HEK293T (cell line): ENCODE results near the gene ANO7.

Experiments
- CTCF ChIA-PET: fragments of 350-600 bp; formaldehyde crosslinking; extraction: SDS; loops from one replicate; lab custom pipeline; 2021; ENCODE audit warnings: antibody characterized with exemption, inconsistent platforms; lab: Yijun Ruan, JAX
- POLR2A ChIA-PET: fragments of 350-600 bp; formaldehyde crosslinking; extraction: SDS; loops from one replicate; lab custom pipeline; 2020; ENCODE audit warnings: antibody characterized with exemption, inconsistent platforms; lab: Yijun Ruan, JAX
- DNase-seq: peaks from one replicate; pipeline ENCODE4 v3.0.0; 2012; ENCODE audit warnings: mixed read lengths; ENCODE audit errors: extremely low spot score
- ARNT ChIP-seq: fragments of 450-650 bp; IDR thresholded peaks from 2 replicates; pipeline ENCODE4 v1.6.1; 2017; ENCODE audit warnings: mild to moderate bottlenecking
- BHLHE40 ChIP-seq: fragments of 450-650 bp; IDR thresholded peaks from 2 replicates; pipeline ENCODE4 v1.6.1; 2016; ENCODE audit warnings: mild to moderate bottlenecking, moderate library complexity, borderline replicate concordance
- CTBP1 ChIP-seq: fragments of 450-650 bp; IDR thresholded peaks from 2 replicates; pipeline ENCODE4 v1.6.1; 2016; ENCODE audit warnings: borderline replicate concordance
- ELF4 ChIP-seq: fragments of 450-650 bp; IDR thresholded peaks from 2 replicates; pipeline ENCODE4 v1.6.1; 2017; ENCODE audit warnings: antibody characterized with exemption
- FOXA1 ChIP-seq: fragments of 450-650 bp; IDR thresholded peaks from 2 replicates; pipeline ENCODE4 v1.6.1; 2016; ENCODE audit warnings: mild to moderate bottlenecking
- FOXK2 ChIP-seq: fragments of 450-650 bp; IDR thresholded peaks from 2 replicates; pipeline ENCODE4 v1.6.1; 2016; ENCODE audit warnings: mild to moderate bottlenecking
- FOXM1 ChIP-seq: fragments of 450-650 bp; IDR thresholded peaks from 2 replicates; pipeline ENCODE4 v1.6.1; 2017; ENCODE audit warnings: mild to moderate bottlenecking, borderline replicate concordance
- HDGF ChIP-seq: fragments of 450-650 bp; IDR thresholded peaks from 2 replicates; pipeline ENCODE4 v1.6.1; 2017; ENCODE audit warnings: antibody characterized with exemption, borderline replicate concordance
- L3MBTL2 ChIP-seq: fragments of 450-650 bp; conservative IDR thresholded peaks from 2 replicates; pipeline ENCODE4 v1.6.1; 2016; ENCODE audit warnings: mild to moderate bottlenecking
- LEF1 ChIP-seq: fragments of 450-650 bp; IDR thresholded peaks from 2 replicates; pipeline ENCODE4 v1.6.1; 2017; ENCODE audit warnings: mild to moderate bottlenecking, borderline replicate concordance
- NFRKB ChIP-seq: fragments of 450-650 bp; IDR thresholded peaks from 2 replicates; pipeline ENCODE4 v1.6.1; 2016; ENCODE audit warnings: mild to moderate bottlenecking, moderate library complexity
- SP1 ChIP-seq: fragments of 450-650 bp; IDR thresholded peaks from 2 replicates; pipeline ENCODE4 v1.6.1; 2017
- SUZ12 ChIP-seq: fragments of 450-650 bp; IDR thresholded peaks from 2 replicates; pipeline ENCODE4 v1.6.1; 2016; ENCODE audit warnings: mild to moderate bottlenecking
- TARDBP ChIP-seq: fragments of 450-650 bp; IDR thresholded peaks from 2 replicates; pipeline ENCODE4 v1.6.1; 2016
- ZNF384 ChIP-seq: fragments of 450-650 bp; IDR thresholded peaks from 2 replicates; pipeline ENCODE4 v1.6.1; 2016
- TF ChIP-seq, protein P1 (sequence below): fragments of 450-650 bp; IDR thresholded peaks from 2 replicates; pipeline ENCODE4 v1.6.1; 2016

The ANO7 gene

DNA sequence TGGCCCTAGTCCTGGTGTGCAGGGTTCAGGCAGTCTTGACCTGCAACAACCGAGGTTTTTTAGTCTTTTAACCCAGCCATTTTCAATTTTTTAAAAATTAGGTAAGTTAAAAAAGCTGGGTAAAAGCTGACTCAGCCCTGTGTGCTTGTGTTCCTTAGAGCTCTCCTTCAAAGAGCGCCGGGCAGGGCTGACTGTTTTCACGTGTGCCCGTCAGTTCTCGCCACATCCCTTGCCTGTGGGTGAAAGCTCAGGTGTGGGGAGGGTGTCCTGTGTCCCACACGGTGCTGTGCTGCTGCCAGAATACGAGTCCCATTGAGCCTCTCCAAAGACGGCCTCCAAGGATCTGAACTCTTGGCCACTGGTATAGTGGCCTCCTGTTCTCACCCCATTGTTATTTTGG is 5.3 kb upstream of the ANO7 start:
- DNase-seq, result no peak
- ChIA-PET POLR2A (no interaction called here), CTCF (no interaction called here)
- no peak for TF ChIP-seq FOXA1
- TF ChIP-seq, protein P1, sequence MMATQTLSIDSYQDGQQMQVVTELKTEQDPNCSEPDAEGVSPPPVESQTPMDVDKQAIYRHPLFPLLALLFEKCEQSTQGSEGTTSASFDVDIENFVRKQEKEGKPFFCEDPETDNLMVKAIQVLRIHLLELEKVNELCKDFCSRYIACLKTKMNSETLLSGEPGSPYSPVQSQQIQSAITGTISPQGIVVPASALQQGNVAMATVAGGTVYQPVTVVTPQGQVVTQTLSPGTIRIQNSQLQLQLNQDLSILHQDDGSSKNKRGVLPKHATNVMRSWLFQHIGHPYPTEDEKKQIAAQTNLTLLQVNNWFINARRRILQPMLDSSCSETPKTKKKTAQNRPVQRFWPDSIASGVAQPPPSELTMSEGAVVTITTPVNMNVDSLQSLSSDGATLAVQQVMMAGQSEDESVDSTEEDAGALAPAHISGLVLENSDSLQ, result no peak
- no peak for TF ChIP-seq NFRKB
- no peak for TF ChIP-seq ELF4
- no peak for TF ChIP-seq ARNT
- TF ChIP-seq SUZ12, result no peak
- TF ChIP-seq ZNF384, result no peak
- no peak for TF ChIP-seq CTBP1
- TF ChIP-seq BHLHE40, result no peak
- TF ChIP-seq L3MBTL2, result no peak
- no peak for TF ChIP-seq LEF1
- no peak for TF ChIP-seq SP1

- POLR2A ChIA-PET, result no interaction called here
- no peak for DNase-seq
- CTCF ChIA-PET, result no interaction called here
- TF ChIP-seq HDGF (no peak), SP1 (no peak), CTBP1 (no peak), TARDBP (no peak), FOXK2 (no peak), FOXM1 (no peak), FOXA1 (no peak), NFRKB (no peak), ELF4 (no peak), L3MBTL2 (no peak)
Observed at GRCh38 chr2:241184901-241185300, 3.6 kb upstream of the ANO7 start.

DNA sequence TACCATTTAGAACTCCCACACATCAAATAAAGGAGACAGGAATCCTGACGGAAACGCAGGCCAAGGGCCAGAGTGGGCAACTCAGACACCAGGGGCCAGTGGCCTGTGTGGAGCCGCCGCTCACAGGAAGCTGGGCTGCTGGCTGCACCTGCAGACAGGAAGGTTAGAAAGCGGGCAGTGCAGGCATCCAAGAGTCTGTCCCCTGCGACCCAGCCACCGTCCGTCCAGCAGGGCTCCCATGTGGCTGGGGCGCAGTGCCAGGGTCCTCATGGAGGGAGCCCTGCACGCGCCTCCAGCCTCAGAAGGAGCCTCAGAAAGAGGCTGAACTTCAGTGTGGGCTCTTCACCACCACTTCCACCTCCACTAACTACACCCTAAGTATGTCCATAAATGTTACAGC is 2.5 kb upstream of the ANO7 start:
- ChIA-PET POLR2A (no interaction called here), CTCF (no interaction called here)
- TF ChIP-seq SUZ12 (no peak), BHLHE40 (no peak), ELF4 (no peak)
- TF ChIP-seq, protein P1, result no peak
- no peak for DNase-seq

GRCh38 chr2:241187101-241187917 is 1.2 kb upstream of the ANO7 start:
- POLR2A ChIA-PET, result no interaction called here
- TF ChIP-seq LEF1 (no peak), FOXM1 (no peak), CTBP1 (no peak), FOXK2 (no peak), BHLHE40 (no peak), SP1 (no peak)
- no peak for DNase-seq
- CTCF ChIA-PET, result no interaction called here

DNA sequence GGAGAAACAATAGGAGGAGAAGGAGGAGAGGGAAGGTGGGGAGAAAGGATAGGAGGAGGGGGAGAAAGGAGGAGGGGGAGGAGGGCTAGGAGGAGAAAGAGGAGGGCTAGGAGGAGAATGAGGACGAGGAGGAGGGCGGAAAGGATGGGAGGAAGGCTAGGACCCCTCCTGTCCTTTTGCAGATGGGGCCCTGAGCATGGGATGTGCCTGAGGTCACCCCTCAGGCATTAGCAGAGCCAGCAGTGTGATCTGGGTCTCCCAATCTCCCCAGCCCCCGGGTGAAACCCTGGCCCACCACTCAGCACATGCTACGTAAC is 601 bp upstream of the ANO7 start:
- no peak for TF ChIP-seq ELF4
- TF ChIP-seq HDGF, result no peak
- TF ChIP-seq SUZ12, result no peak
- TF ChIP-seq NFRKB, result no peak
- no peak for TF ChIP-seq FOXK2
- no peak for TF ChIP-seq BHLHE40
- no peak for TF ChIP-seq FOXM1
- no peak for TF ChIP-seq L3MBTL2
- no peak for TF ChIP-seq ARNT
- TF ChIP-seq SP1, result no peak
- no peak for TF ChIP-seq FOXA1
- no peak for TF ChIP-seq ZNF384
- TF ChIP-seq TARDBP, result no peak
- no peak for DNase-seq
- POLR2A ChIA-PET, result no interaction called here
- CTCF ChIA-PET, result no interaction called here

- TF ChIP-seq SP1, result no peak
- no peak for TF ChIP-seq ELF4
- TF ChIP-seq HDGF, result no peak
- TF ChIP-seq NFRKB, result no peak
- TF ChIP-seq FOXM1, result no peak
- TF ChIP-seq BHLHE40, result no peak
- CTCF ChIA-PET, result interaction anchor here (0.6 kb wide), 1 partner anchor 21 kb away, joined by 4 read pairs; no protein-coding TSS in a partner anchor
- no peak for DNase-seq
- POLR2A ChIA-PET, result no interaction called here
Observed at GRCh38 chr2:241189093-241189855, 797 bp downstream of the ANO7 start.

DNA sequence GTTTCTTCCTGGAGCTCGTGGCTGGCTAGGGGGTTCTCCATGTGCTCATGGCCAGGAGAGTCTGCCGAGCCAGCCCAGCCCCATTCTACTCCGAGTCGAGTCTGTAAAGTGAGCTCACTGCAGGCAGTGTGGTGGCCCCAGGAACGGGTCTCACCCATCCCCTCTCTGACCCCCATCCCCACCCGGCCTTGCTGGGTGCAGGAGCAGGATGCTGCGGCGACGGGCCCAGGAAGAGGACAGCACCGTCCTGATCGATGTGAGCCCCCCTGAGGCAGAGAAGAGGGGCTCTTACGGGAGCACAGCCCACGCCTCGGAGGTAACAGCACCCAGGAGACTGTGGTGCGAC is 1.4 kb downstream of the ANO7 start:
- POLR2A ChIA-PET, result no interaction called here
- CTCF ChIA-PET, result no interaction called here
- TF ChIP-seq, protein P1, result no peak
- TF ChIP-seq FOXA1 (no peak), ARNT (no peak), FOXM1 (no peak), TARDBP (no peak), NFRKB (no peak), SP1 (no peak), LEF1 (no peak), SUZ12 (no peak), ZNF384 (no peak), CTBP1 (no peak), BHLHE40 (no peak)
- DNase-seq, result no peak
